HepG2 (cell line): ENCODE data around the gene RALY. TPM values are rescaled to one million over a fixed set of nuclear protein-coding genes. Genes with fewer than 3 reads are reported as not detected.
A peak's percentile ranks its signal among the peaks of the same experiment; 100 is the strongest.

Experiments used
- ATAC-seq: fragments of 200-7000 bp; cut with Tn5 transposase; 3 replicates; pipeline ENCODE4 v1.9.1; 2020; ENCODE audit warnings: mild to moderate bottlenecking, moderate library complexity
- BruUV-seq: library from RNA; stranded (reverse); fragments of 400-500 nt; replicated peaks from 2 replicates; lab custom pipeline; 2021; lab: Mats Ljungman, UMichigan
- CTCF ChIA-PET: fragments of 300-600 bp; formaldehyde crosslinking; extraction: SDS; loops from one replicate; lab custom pipeline; 2021; ENCODE audit warnings: low total read pairs, inconsistent platforms, low intra/inter-chr PET ratio; lab: Yijun Ruan, JAX
- POLR2A ChIA-PET: fragments of 350-600 bp; sonication (Branson Sonifier 250); formaldehyde crosslinking; loops from one replicate; lab custom pipeline; 2020; ENCODE audit warnings: antibody characterized with exemption, inconsistent platforms; lab: Yijun Ruan, JAX
- DNase-seq: peaks from one replicate; pipeline ENCODE4 v3.0.0-alpha.2; 2015; ENCODE audit warnings: low spot score
- FAIRE-seq: peaks from 3 replicates; lab custom pipeline; 2011; peaks lifted over from hg19 to GRCh38; lab: Jason Lieb, UNC
- H2AFZ ChIP-seq: one replicate; pipeline ENCODE4 v1.6.1; 2011; ENCODE audit warnings: low read length, inconsistent platforms
- H3K27ac ChIP-seq: fragments of 300-600 bp; 3 replicates; pipeline ENCODE4 v1.8.0; 2011; ENCODE audit warnings: mixed run types, mild to moderate bottlenecking, mixed read lengths, low read length, inconsistent platforms; ENCODE audit not compliant: insufficient read depth; ENCODE audit errors: extremely low read length
- H3K27me3 ChIP-seq, 2 experiments: fragments of 200-600 bp in 1 of 2; 2 replicates in 1 of 2; 3 replicates in 1 of 2; pipeline versions ENCODE4 v1.6.0 to v1.8.0; 2011; ENCODE audit warnings: low read length in 2 of 2, mild to moderate bottlenecking in 2 of 2, moderate library complexity in 2 of 2, inconsistent platforms in 1 of 2; ENCODE audit not compliant: insufficient read depth in 2 of 2, control insufficient read depth in 1 of 2
- H3K36me3 ChIP-seq, 2 experiments: fragments of 200-600 bp in 1 of 2; replicated peaks in 1 of 2; 2 replicates in 1 of 2; 3 replicates in 1 of 2; pipeline versions ENCODE4 v1.5.1 to v1.8.0; 2011; ENCODE audit warnings: low read length in 2 of 2, inconsistent platforms in 1 of 2; ENCODE audit not compliant: insufficient read depth in 2 of 2, control insufficient read depth in 1 of 2
- H3K4me1 ChIP-seq: 2 replicates; pipeline ENCODE4 v1.5.1; 2012; ENCODE audit warnings: low read length, inconsistent platforms; ENCODE audit not compliant: insufficient read depth
- H3K4me2 ChIP-seq: 2 replicates; pipeline ENCODE4 v1.6.0; 2011; ENCODE audit warnings: low read depth, low read length, inconsistent platforms
- H3K4me3 ChIP-seq, 3 experiments: fragments of 200-600 bp in 1 of 3; sonication (generic), shearing (Covaris generic) in 1 of 3; replicated peaks in 1 of 3; 2 replicates each; pipeline ENCODE4 v1.5.1; 2011 to 2016; ENCODE audit warnings: low read length in 3 of 3, inconsistent platforms in 2 of 3, low read depth in 2 of 3, mild to moderate bottlenecking in 2 of 3, control low read depth in 1 of 3, mixed read lengths in 1 of 3; ENCODE audit not compliant: insufficient read depth in 1 of 3
- H3K79me2 ChIP-seq: one replicate; pipeline ENCODE4 v1.6.1; 2011; ENCODE audit warnings: low read length, inconsistent platforms; ENCODE audit not compliant: insufficient read depth
- H3K9ac ChIP-seq: 2 replicates; pipeline ENCODE4 v1.6.0; 2011; ENCODE audit warnings: mild to moderate bottlenecking, low read depth, low read length, inconsistent platforms; ENCODE audit not compliant: insufficient read depth
- H3K9me3 ChIP-seq: 2 replicates; pipeline ENCODE4 v1.5.1; 2012; ENCODE audit warnings: mild to moderate bottlenecking, low read length
- H4K20me1 ChIP-seq: 2 replicates; pipeline ENCODE4 v1.6.0; 2011; ENCODE audit warnings: inconsistent platforms, mild to moderate bottlenecking, low read length, moderate library complexity; ENCODE audit not compliant: insufficient read depth
- AGO2 ChIP-seq: fragments of 200-400 bp; formaldehyde crosslinking; optimal IDR thresholded peaks from 2 replicates; pipeline ENCODE3; 2017; ENCODE audit warnings: mild to moderate bottlenecking, low read depth, low read length, moderate library complexity
- ATF2 ChIP-seq: sonication (generic); formaldehyde crosslinking; IDR thresholded peaks from 2 replicates; pipeline ENCODE4 v1.4.0; 2020; ENCODE audit warnings: missing genetic modification reagents
- BRF2 ChIP-seq: sonication (generic); formaldehyde crosslinking; IDR thresholded peaks from 2 replicates; pipeline ENCODE4 v1.8.1; 2022; ENCODE audit warnings: mild to moderate bottlenecking, missing genetic modification reagents
- PAF1 ChIP-seq: IDR thresholded peaks from 2 replicates; pipeline ENCODE4 v1.6.1; 2016; ENCODE audit warnings: missing genetic modification reagents, missing compliant biosample characterization
- RELA ChIP-seq: sonication (generic); formaldehyde crosslinking; IDR thresholded peaks from 2 replicates; pipeline ENCODE4 v1.4.0; 2020; ENCODE audit warnings: missing genetic modification reagents
- TCF7 ChIP-seq: sonication (generic); IDR thresholded peaks from 2 replicates; pipeline ENCODE4 v1.6.1; 2016; ENCODE audit warnings: antibody characterized with exemption, low read depth
- ZBTB38 ChIP-seq: sonication (generic); formaldehyde crosslinking; IDR thresholded peaks from 2 replicates; pipeline ENCODE4 v1.5.1; 2020; ENCODE audit warnings: mild to moderate bottlenecking, missing genetic modification reagents
- ZFP37 ChIP-seq: sonication (generic); formaldehyde crosslinking; IDR thresholded peaks from 2 replicates; pipeline ENCODE4 v1.4.0; 2020; ENCODE audit warnings: missing genetic modification reagents, borderline replicate concordance
- ZFY ChIP-seq: sonication (generic); formaldehyde crosslinking; IDR thresholded peaks from 2 replicates; pipeline ENCODE4 v1.4.0; 2020; ENCODE audit warnings: missing genetic modification reagents
- ZNF501 ChIP-seq: sonication (generic); formaldehyde crosslinking; IDR thresholded peaks from 2 replicates; pipeline ENCODE4 v1.5.1; 2020; ENCODE audit warnings: mild to moderate bottlenecking, moderate library complexity, missing genetic modification reagents
- ZNF670 ChIP-seq: sonication (generic); formaldehyde crosslinking; IDR thresholded peaks from 2 replicates; pipeline ENCODE4 v1.8.0; 2022; ENCODE audit warnings: mild to moderate bottlenecking, missing genetic modification reagents, borderline replicate concordance
- ZSCAN12 ChIP-seq: sonication (generic); formaldehyde crosslinking; IDR thresholded peaks from 2 replicates; pipeline ENCODE4 v1.9.0; 2021; ENCODE audit warnings: mild to moderate bottlenecking, missing genetic modification reagents
- WGBS: methylation state at CpG from one replicate; pipeline ENCODE4 v1.1.6; 2017; ENCODE audit warnings: low lambda C conversion rate; 5-methylcytosine and 5-hydroxymethylcytosine counted together
- in situ Hi-C: cut with HindIII; loops from 2 replicates; pipeline ENCODE4 v1.10.0; 2017; ENCODE audit warnings: low pct_unique_long_range_greater_than_20kb; ENCODE audit not compliant: extremely low pct_ligation_motif_present
- intact Hi-C: fragments of 100-400 bp; cut with micrococcal nuclease; formaldehyde crosslinking; loops from one replicate; pipeline ENCODE4 v1.10.0; 2022; ENCODE audit not compliant: unreplicated experiment
- polyA plus RNA-seq, 8 experiments: library from polyadenylated mRNA; depleted of rRNA in 3 of 8; stranded (reverse) in 7 of 8; unstranded in 1 of 8; fragments of >200 nt; fragmentation: Illumina TruSeq in 4 of 8; extraction: Trizol in 4 of 8; gene quantifications; 2 replicates each; pipeline versions ENCODE4 v1.2.1 to v1.2.3, GENCODE V29; 2011 to 2016; ENCODE audit warnings: low read depth in 4 of 8, missing spikeins in 1 of 8, mixed read lengths in 1 of 8; ENCODE audit not compliant: insufficient read depth in 1 of 8
- total RNA-seq, 5 experiments: library from RNA; depleted of rRNA; stranded (reverse); fragments of >200 nt; fragmentation: Illumina TruSeq; extraction: Trizol; gene quantifications; 2 replicates each; pipeline ENCODE4 v1.2.3, GENCODE V29; 2016; ENCODE audit warnings: low read depth in 1 of 5
- TF ChIP-seq, protein P1 (sequence below): sonication (generic); formaldehyde crosslinking; IDR thresholded peaks from 2 replicates; pipeline ENCODE4 v1.5.0; 2020; ENCODE audit warnings: mild to moderate bottlenecking, missing genetic modification reagents
- TF ChIP-seq, protein P2 (sequence below): fragments of 450-650 bp; IDR thresholded peaks from 2 replicates; pipeline ENCODE4 v1.6.1; 2017; ENCODE audit warnings: mild to moderate bottlenecking

The RALY gene
- total and polyA plus RNA-seq, 2 of the 13 experiments (the other 11 are each of a cell fraction or from before 2014, with no cell fraction given): 178 to 186 TPM

DNA sequence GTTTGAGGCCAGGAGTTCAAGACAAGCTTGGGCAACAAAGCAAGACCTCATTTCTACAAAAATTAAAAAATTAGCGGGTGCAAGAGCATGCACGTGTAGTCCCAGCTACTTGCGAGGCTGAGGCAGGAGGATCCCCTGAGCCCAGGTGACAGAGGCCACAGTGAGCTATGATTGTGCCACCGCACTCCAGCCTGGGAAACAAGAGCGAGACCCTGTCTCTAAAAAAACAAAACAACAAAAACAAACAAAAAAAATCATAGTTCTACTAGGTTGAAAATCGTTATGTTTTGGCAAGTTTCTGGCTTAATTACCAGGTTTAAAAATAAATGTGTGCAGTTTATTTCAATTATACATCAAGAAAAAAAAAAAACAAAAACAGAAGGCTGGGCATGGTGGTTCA, 115.7 kb downstream of the RALY start (continued):
- TF ChIP-seq, protein P1, sequence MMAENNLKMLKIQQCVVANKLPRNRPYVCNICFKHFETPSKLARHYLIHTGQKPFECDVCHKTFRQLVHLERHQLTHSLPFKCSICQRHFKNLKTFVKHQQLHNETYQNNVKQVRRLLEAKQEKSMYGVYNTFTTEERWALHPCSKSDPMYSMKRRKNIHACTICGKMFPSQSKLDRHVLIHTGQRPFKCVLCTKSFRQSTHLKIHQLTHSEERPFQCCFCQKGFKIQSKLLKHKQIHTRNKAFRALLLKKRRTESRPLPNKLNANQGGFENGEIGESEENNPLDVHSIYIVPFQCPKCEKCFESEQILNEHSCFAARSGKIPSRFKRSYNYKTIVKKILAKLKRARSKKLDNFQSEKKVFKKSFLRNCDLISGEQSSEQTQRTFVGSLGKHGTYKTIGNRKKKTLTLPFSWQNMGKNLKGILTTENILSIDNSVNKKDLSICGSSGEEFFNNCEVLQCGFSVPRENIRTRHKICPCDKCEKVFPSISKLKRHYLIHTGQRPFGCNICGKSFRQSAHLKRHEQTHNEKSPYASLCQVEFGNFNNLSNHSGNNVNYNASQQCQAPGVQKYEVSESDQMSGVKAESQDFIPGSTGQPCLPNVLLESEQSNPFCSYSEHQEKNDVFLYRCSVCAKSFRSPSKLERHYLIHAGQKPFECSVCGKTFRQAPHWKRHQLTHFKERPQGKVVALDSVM (CRISPR knock-in tag): peak; percentile 83
- TF ChIP-seq PAF1 (CRISPR knock-in tag) (peak; percentile 73; the same call in 1 of the 2 replicates), ZNF670 (CRISPR knock-in tag) (0 out of 2 replicates have a peak, but pooled peaks have one; percentile 38), ZNF501 (0 out of 2 replicates have a peak, but pooled peaks have one; percentile 20), ZBTB38 (CRISPR knock-in tag) (peak; percentile 51; the same call in 1 of the 2 replicates)

GRCh38 chr20:34110025-34110744, 116.5 kb downstream of the RALY start:
- Histone ChIP-seq H3K9me3 (no peaks in the 10 kb centered on the region), H3K27ac (peak overlapping the region; percentile 92), H3K4me3 (peak overlapping the region; percentile 93 to 100 (median 96)), H3K4me1 (peaks cover 64% of the 10 kb centered on the region), H3K79me2 (peaks cover 68% of the 10 kb centered on the region), H4K20me1 (peaks cover 64% of the 10 kb centered on the region), H3K9ac (peak overlapping the region; percentile 100), H3K4me2 (peak overlapping the region; percentile 85), H3K27me3 (peaks cover 0 to 4% of the 10 kb centered on the region in 2 experiments; a peak in 1 of 5 replicates), H2AFZ (no peak overlapping the region), H3K36me3 (peaks cover 10 to 39% of the 10 kb centered on the region in 2 experiments)
- in situ Hi-C loops (no loop called here), intact Hi-C loops (loop anchor here (5.0 kb wide), 1 partner anchor 298 kb away; the partner anchor contains the start of gene CHMP4B)
- WGBS: 62% methylated on average over 10 of the region's 10 CpGs
- no TSS peak for BruUV-seq
- POLR2A ChIA-PET: interaction anchor here (1.4 kb wide), 1 partner anchor 10 kb away, joined by 5 read pairs; no protein-coding TSS in a partner anchor
- FAIRE-seq (no peak), ATAC-seq (no peak), DNase-seq (no peak)
- CTCF ChIA-PET: no interaction called here
- TF ChIP-seq RELA (no peak), BRF2 (0 out of 2 replicates have a peak, but pooled peaks have one; percentile 46), ZFP37 (CRISPR knock-in tag) (peak; percentile 70; the same call in 1 of the 2 replicates), ZSCAN12 (CRISPR knock-in tag) (peak; percentile 43; the same call in 1 of the 2 replicates), AGO2 (peak; percentile 31), ZFY (CRISPR knock-in tag) (no peak), TCF7 (no peak), ATF2 (0 out of 2 replicates have a peak, but pooled peaks have one; percentile 10)
- TF ChIP-seq, protein P2, sequence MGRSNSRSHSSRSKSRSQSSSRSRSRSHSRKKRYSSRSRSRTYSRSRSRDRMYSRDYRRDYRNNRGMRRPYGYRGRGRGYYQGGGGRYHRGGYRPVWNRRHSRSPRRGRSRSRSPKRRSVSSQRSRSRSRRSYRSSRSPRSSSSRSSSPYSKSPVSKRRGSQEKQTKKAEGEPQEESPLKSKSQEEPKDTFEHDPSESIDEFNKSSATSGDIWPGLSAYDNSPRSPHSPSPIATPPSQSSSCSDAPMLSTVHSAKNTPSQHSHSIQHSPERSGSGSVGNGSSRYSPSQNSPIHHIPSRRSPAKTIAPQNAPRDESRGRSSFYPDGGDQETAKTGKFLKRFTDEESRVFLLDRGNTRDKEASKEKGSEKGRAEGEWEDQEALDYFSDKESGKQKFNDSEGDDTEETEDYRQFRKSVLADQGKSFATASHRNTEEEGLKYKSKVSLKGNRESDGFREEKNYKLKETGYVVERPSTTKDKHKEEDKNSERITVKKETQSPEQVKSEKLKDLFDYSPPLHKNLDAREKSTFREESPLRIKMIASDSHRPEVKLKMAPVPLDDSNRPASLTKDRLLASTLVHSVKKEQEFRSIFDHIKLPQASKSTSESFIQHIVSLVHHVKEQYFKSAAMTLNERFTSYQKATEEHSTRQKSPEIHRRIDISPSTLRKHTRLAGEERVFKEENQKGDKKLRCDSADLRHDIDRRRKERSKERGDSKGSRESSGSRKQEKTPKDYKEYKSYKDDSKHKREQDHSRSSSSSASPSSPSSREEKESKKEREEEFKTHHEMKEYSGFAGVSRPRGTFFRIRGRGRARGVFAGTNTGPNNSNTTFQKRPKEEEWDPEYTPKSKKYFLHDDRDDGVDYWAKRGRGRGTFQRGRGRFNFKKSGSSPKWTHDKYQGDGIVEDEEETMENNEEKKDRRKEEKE: no peak
